ENCODE data around the gene CAMKK2.

The CAMKK2 gene

DNA sequence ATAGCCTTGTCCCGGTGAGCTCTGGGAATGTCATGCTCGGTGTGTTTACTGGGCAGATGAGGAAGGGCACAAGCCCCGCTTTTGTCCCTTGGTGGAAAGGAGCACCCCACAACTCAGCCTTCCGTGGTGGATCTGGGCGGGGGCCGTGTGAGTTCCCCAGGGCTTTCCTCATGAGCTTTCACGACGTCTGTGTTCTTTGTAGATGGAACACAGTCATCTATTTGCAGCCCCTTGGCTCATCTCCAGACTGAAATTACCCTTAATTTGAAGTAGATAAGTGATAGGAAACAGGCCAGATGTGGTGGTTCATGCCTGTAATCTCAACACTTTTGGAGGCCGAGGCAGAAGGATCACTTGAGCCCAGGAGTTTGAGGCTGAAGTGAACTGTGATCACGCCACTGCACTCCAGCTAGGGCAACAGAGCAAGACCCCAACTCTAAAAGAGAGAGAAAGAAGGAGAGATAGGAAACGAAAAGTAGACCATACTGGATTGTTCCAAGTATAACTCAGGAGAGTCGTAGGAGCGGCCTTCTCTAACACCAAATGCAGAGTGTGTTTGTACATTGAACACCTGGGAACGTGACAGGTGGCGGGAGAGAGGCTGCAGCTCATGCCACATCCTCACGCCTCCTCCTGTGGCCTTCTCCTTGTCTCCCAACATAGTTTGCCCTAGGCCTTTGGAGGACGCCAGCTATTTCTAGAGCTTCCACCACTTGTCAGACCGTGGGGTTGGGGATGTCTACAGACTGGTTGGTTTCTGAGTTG lies 77.7 kb downstream of the CAMKK2 start:
- H3K36me3 ChIP-seq (ENCODE audit: control insufficient read depth, insufficient read depth, low read length): peaks cover 23% of the 10 kb centered on the region
- no peak for DNase-seq
- H3K4me1 ChIP-seq (ENCODE audit: control insufficient read depth, insufficient read depth, low read length, poor library complexity, severe bottlenecking): peaks cover 15% of the 10 kb centered on the region

DNA sequence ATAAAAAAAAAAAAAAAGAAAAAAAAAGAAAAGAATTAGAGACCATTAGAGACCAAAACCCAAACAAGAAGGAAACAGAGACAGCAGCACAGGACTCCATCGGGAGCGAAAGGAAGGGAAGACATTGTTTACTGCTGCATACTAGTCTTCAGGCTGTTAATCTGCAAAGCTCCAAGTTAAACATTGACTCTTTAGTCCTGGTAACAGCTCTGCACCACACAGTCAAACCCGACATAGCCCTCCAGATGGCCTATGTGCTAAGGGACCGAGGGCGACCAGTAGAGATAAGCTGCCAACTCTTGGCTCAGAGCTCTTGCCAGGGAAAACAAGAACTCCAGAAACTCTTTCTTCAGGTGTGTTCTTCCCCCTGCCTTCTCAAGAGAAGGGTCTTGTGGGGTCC lies 78.7 kb downstream of the CAMKK2 start:
- peaks cover 7% of the 10 kb centered on the region for H3K4me1 ChIP-seq (ENCODE audit: control insufficient read depth, insufficient read depth, low read length, poor library complexity, severe bottlenecking)

More for the DNA sequence above, 77.7 kb downstream of the CAMKK2 start:
- Histone ChIP-seq H3K9me3 (ENCODE audit: control insufficient read depth, low read length) (no peaks in the 10 kb centered on the region), H3K27me3 (replicated peaks; ENCODE audit: control insufficient read depth, insufficient read depth, low read length, poor library complexity, severe bottlenecking) (no peaks in the 10 kb centered on the region), H3K4me3 (ENCODE audit: insufficient read depth, low read depth, low read length, poor library complexity, severe bottlenecking) (no peak overlapping the region), H3K27ac (ENCODE audit: insufficient read depth, low read length, poor library complexity, severe bottlenecking) (no peak overlapping the region)

DNA sequence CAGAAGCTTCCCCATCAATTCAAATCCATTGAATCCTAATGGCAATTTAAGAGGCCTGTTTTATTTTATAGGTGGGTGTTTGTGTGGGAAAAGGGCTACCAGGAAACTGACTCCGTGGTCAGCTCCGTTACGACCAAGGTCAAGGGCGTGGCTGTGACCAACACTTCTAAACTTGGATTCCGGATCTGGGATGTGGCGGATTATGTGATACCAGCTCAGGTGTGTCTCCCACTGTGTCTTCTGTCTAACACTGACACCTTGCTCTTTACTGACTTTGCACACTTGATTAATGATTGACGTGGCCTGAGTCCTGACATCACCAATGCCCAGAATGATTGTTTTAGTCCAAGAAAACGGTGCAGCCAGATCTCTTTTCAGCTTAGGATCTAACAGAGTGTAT lies 79.4 kb downstream of the CAMKK2 start:
- DNase-seq: no peak
- H3K27me3 ChIP-seq (replicated peaks; ENCODE audit: control insufficient read depth, insufficient read depth, low read length, poor library complexity, severe bottlenecking): no peaks in the 10 kb centered on the region
- H3K27ac ChIP-seq (ENCODE audit: insufficient read depth, low read length, poor library complexity, severe bottlenecking): no peak overlapping the region
- peaks cover 23% of the 10 kb centered on the region for H3K36me3 ChIP-seq (ENCODE audit: control insufficient read depth, insufficient read depth, low read length)
- peaks cover 5% of the 10 kb centered on the region for H3K4me1 ChIP-seq (ENCODE audit: control insufficient read depth, insufficient read depth, low read length, poor library complexity, severe bottlenecking)
- no peak overlapping the region for H3K4me3 ChIP-seq (ENCODE audit: insufficient read depth, low read depth, low read length, poor library complexity, severe bottlenecking)
- no peaks in the 10 kb centered on the region for H3K9me3 ChIP-seq (ENCODE audit: control insufficient read depth, low read length)

More for the DNA sequence above, 78.7 kb downstream of the CAMKK2 start:
- H3K9me3 ChIP-seq (ENCODE audit: control insufficient read depth, low read length): no peaks in the 10 kb centered on the region
- H3K36me3 ChIP-seq (ENCODE audit: control insufficient read depth, insufficient read depth, low read length): peaks cover 23% of the 10 kb centered on the region
- no peak for DNase-seq
- H3K27me3 ChIP-seq (replicated peaks; ENCODE audit: control insufficient read depth, insufficient read depth, low read length, poor library complexity, severe bottlenecking): no peaks in the 10 kb centered on the region
- H3K27ac ChIP-seq (ENCODE audit: insufficient read depth, low read length, poor library complexity, severe bottlenecking): no peak overlapping the region
- H3K4me3 ChIP-seq (ENCODE audit: insufficient read depth, low read depth, low read length, poor library complexity, severe bottlenecking): no peak overlapping the region

DNA sequence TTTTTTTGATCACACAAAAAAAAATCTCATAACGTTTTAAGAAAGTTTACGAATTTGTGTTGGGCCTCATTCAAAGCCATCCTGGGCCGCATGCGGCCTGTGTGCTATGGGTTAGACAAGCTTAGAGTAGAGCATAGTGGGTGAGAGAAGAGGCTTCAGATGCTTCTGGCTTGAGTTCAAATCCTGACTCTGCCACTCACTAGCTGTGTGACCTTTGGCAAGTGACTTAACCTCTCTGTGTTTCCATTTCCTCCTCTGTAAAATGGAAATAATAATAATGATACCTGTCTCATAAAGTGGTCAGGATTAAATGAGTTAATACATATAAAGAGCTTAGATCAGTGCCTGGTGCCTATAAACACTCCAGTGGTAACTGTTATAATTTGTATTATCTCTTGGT lies 80.4 kb downstream of the CAMKK2 start:
- Histone ChIP-seq H3K4me1 (ENCODE audit: control insufficient read depth, insufficient read depth, low read length, poor library complexity, severe bottlenecking) (peaks cover 12% of the 10 kb centered on the region), H3K27me3 (replicated peaks; ENCODE audit: control insufficient read depth, insufficient read depth, low read length, poor library complexity, severe bottlenecking) (no peaks in the 10 kb centered on the region), H3K36me3 (ENCODE audit: control insufficient read depth, insufficient read depth, low read length) (peaks cover 23% of the 10 kb centered on the region), H3K9me3 (ENCODE audit: control insufficient read depth, low read length) (no peaks in the 10 kb centered on the region), H3K4me3 (ENCODE audit: insufficient read depth, low read depth, low read length, poor library complexity, severe bottlenecking) (no peak overlapping the region), H3K27ac (ENCODE audit: insufficient read depth, low read length, poor library complexity, severe bottlenecking) (no peak overlapping the region)
- DNase-seq: no peak

DNA sequence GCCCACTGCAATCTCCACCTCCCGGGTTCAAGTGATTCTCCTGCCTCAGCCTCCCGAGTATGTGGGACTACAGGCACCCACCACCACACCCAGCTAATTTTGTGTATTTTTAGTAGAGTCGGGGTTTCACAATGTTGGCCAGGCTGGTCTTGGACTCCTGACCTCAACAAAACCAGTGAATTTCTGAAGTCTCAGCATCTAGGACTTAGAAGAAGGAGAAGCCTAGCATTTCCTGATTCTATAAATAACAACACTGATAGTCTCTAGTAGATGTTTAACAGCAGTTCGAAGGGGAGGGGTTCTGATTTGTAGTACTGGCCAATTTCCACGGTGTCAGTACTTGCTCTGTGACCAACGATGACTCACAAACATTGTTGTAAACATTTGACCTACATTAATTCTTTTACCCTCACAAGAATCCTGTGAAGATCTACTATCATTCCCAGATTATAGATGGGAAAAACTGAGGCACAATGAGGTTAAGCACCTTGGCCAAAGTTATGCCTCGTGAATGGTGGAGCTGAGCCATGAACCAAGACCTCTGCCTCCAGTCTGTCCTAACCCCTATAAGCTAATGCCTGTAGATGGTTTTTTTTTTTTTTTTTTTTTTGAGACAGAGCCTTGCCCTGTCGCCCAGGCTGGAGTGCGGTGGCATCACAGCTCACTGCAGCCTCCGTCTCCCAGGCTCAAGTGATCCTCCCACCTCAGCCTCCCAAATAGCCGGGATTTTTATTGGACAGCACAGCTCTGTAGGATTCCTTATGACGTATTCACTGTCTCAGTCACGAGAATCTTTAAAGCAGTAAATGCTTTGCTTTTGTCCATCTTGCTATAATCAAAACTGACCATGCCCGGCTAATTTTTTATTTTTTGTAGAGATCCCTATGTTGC lies 81.4 kb downstream of the CAMKK2 start:
- Histone ChIP-seq H3K9me3 (ENCODE audit: control insufficient read depth, low read length) (no peaks in the 10 kb centered on the region), H3K4me3 (ENCODE audit: insufficient read depth, low read depth, low read length, poor library complexity, severe bottlenecking) (no peak overlapping the region), H3K27ac (ENCODE audit: insufficient read depth, low read length, poor library complexity, severe bottlenecking) (peak overlapping the region; percentile 40), H3K27me3 (replicated peaks; ENCODE audit: control insufficient read depth, insufficient read depth, low read length, poor library complexity, severe bottlenecking) (no peaks in the 10 kb centered on the region), H3K4me1 (ENCODE audit: control insufficient read depth, insufficient read depth, low read length, poor library complexity, severe bottlenecking) (peaks cover 20% of the 10 kb centered on the region), H3K36me3 (ENCODE audit: control insufficient read depth, insufficient read depth, low read length) (peaks cover 23% of the 10 kb centered on the region)
- no peak for DNase-seq

DNA sequence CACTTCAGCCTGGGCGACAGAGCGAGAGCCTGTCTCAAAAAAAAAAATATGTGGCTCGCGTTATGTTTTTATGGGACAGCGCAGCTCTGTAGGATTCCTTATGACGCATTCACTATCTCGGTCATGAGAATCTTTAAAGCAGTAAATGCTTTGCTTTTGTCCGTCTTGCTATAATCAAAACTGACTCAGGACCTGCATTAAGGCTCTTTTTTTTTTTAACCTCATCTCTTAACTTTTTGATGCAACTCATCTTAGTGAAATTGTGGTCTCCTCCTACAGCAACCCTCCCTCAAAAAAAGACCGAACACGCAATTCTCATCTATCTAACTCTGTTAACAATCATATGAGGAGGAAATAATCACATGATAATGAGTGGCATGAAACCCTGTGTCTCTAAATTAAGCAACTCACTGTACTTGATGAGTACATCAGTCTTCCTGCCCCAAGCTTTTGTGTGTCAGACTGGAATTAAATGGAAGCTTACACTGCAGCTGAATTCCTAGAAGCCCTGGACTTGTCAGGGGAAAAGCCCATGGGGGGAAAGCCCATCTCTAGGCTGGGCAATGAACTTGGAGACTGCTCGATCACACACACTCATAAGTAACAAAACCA lies 82.2 kb downstream of the CAMKK2 start:
- H3K27me3 ChIP-seq (replicated peaks; ENCODE audit: control insufficient read depth, insufficient read depth, low read length, poor library complexity, severe bottlenecking): no peaks in the 10 kb centered on the region
- peak in 1 of 3 donors; percentile 31 for DNase-seq
- H3K9me3 ChIP-seq (ENCODE audit: control insufficient read depth, low read length): no peaks in the 10 kb centered on the region
- peaks cover 20% of the 10 kb centered on the region for H3K4me1 ChIP-seq (ENCODE audit: control insufficient read depth, insufficient read depth, low read length, poor library complexity, severe bottlenecking)
- H3K36me3 ChIP-seq (ENCODE audit: control insufficient read depth, insufficient read depth, low read length): peaks cover 23% of the 10 kb centered on the region
- peak overlapping the region; percentile 40 for H3K27ac ChIP-seq (ENCODE audit: insufficient read depth, low read length, poor library complexity, severe bottlenecking)
- H3K4me3 ChIP-seq (ENCODE audit: insufficient read depth, low read depth, low read length, poor library complexity, severe bottlenecking): no peak overlapping the region

DNA sequence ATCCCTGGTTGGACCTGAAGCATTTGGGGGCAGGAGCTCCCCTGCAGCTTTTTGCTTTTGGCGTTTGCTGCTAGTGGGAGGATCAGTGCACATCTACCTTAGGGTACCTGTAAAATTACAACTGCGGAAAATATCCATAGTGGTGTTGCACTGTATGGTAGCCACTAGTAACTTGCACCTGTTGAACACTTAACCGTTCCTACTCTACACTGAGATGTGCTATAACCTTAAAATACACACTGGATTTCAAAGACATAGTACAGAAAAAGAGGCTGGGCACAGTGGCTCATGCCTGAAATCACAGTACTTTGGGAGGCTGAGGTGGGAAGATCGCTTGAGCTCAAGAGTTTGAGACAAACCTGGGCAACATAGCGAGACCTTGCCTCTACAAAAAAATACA lies 83.6 kb downstream of the CAMKK2 start:
- no peak overlapping the region for H3K27ac ChIP-seq (ENCODE audit: insufficient read depth, low read length, poor library complexity, severe bottlenecking)
- peaks cover 20% of the 10 kb centered on the region for H3K4me1 ChIP-seq (ENCODE audit: control insufficient read depth, insufficient read depth, low read length, poor library complexity, severe bottlenecking)
- H3K27me3 ChIP-seq (replicated peaks; ENCODE audit: control insufficient read depth, insufficient read depth, low read length, poor library complexity, severe bottlenecking): no peaks in the 10 kb centered on the region
- no peak for DNase-seq
- H3K9me3 ChIP-seq (ENCODE audit: control insufficient read depth, low read length): no peaks in the 10 kb centered on the region
- H3K36me3 ChIP-seq (ENCODE audit: control insufficient read depth, insufficient read depth, low read length): peaks cover 13% of the 10 kb centered on the region
- H3K4me3 ChIP-seq (ENCODE audit: insufficient read depth, low read depth, low read length, poor library complexity, severe bottlenecking): no peak overlapping the region

DNA sequence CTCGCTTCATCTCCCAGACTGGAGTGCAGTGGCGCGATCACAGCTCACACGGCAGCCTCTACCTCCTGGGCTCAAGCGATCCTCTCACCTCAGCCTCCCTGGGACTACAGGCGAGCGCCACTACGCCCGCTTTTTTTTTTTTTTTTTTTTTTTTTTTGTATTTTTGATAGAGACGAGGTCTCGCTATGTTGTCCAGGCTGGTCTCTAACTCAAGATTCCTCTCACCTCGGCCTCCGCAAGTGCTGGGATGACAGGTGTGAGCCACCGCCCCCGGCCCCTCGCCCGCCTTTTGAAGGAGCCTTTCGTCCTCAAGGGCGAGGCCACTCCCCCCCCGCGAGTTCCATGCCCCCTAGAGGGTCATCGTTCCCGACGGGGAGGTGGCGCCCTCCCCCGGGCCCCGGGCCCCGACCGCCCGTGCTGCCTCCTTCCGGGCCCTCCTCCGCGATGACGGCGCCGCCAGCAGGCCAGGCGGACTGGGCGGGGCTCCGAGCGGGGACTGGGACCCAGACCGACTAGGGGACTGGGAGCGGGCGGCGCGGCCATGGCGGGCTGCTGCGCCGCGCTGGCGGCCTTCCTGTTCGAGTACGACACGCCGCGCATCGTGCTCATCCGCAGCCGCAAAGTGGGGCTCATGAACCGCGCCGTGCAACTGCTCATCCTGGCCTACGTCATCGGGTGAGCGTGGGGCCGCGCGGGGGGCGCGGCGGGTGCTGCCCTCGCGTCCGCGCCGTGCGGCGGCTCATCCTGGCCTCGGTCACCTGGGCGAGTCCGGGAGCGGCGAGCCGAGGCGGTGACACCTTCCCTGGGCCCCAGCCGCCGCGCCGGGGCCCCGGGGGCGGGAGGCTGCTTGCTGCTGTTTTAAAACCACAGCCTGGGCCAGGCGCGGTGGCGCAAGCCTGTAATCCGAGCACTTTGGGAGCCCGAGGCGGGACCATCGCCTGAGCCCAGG lies 86.6 kb downstream of the CAMKK2 start, which contains the start of gene P2RX4:
P2RX4 (plus strand) TSS at position 506 of the 949 bp plus-strand sequence; CDS start at position 542, 36 bp downstream.
- peaks cover 20% of the 10 kb centered on the region for H3K4me1 ChIP-seq (ENCODE audit: control insufficient read depth, insufficient read depth, low read length, poor library complexity, severe bottlenecking)

DNA sequence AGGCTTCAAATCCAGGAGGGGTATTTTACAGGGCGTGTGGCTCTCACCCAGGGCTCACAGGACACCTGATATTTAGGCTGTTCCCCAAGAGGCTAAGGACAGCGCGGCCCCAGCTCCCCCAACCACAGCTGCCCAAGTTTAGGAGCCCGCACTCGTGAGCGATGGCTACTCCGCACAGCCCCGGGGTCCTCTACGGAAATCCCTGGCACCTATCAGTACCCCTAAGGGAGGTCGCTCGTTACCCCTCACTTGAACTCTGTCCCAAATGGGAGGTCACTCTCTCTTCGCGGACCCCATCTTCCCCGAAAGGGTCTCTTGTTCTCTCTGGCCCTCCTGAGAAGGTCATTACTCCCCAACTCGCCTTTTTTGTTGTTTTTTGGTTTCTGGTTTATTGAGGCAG lies 87.3 kb downstream of the CAMKK2 start:
- peak overlapping the region; percentile 80 for H3K4me3 ChIP-seq (ENCODE audit: insufficient read depth, low read depth, low read length, poor library complexity, severe bottlenecking)
- no peaks in the 10 kb centered on the region for H3K36me3 ChIP-seq (ENCODE audit: control insufficient read depth, insufficient read depth, low read length)
- peaks cover 16% of the 10 kb centered on the region for H3K4me1 ChIP-seq (ENCODE audit: control insufficient read depth, insufficient read depth, low read length, poor library complexity, severe bottlenecking)
- H3K27me3 ChIP-seq (replicated peaks; ENCODE audit: control insufficient read depth, insufficient read depth, low read length, poor library complexity, severe bottlenecking): no peaks in the 10 kb centered on the region
- H3K9me3 ChIP-seq (ENCODE audit: control insufficient read depth, low read length): no peaks in the 10 kb centered on the region
- DNase-seq: no peak
- peak overlapping the region; percentile 93 for H3K27ac ChIP-seq (ENCODE audit: insufficient read depth, low read length, poor library complexity, severe bottlenecking)

More for the DNA sequence above, 86.6 kb downstream of the CAMKK2 start, which contains the start of gene P2RX4:
- Histone ChIP-seq H3K27me3 (replicated peaks; ENCODE audit: control insufficient read depth, insufficient read depth, low read length, poor library complexity, severe bottlenecking) (no peaks in the 10 kb centered on the region), H3K4me3 (ENCODE audit: insufficient read depth, low read depth, low read length, poor library complexity, severe bottlenecking) (peak within 1 kb of the TSS; percentile 80), H3K9me3 (ENCODE audit: control insufficient read depth, low read length) (no peaks in the 10 kb centered on the region), H3K27ac (ENCODE audit: insufficient read depth, low read length, poor library complexity, severe bottlenecking) (peak within 1 kb of the TSS; percentile 93), H3K36me3 (ENCODE audit: control insufficient read depth, insufficient read depth, low read length) (no peaks in the 10 kb centered on the region)
- DNase-seq: peak; percentile 80 to 81 (median 81)
